ENCODE measurements around the gene SENP1. TPM values are rescaled to one million over a fixed set of nuclear protein-coding genes. Genes with fewer than 3 reads are reported as not detected.

SENP1 gene
- total RNA-seq, 1 experiment from 2014 or later, result 41.6 TPM

DNA sequence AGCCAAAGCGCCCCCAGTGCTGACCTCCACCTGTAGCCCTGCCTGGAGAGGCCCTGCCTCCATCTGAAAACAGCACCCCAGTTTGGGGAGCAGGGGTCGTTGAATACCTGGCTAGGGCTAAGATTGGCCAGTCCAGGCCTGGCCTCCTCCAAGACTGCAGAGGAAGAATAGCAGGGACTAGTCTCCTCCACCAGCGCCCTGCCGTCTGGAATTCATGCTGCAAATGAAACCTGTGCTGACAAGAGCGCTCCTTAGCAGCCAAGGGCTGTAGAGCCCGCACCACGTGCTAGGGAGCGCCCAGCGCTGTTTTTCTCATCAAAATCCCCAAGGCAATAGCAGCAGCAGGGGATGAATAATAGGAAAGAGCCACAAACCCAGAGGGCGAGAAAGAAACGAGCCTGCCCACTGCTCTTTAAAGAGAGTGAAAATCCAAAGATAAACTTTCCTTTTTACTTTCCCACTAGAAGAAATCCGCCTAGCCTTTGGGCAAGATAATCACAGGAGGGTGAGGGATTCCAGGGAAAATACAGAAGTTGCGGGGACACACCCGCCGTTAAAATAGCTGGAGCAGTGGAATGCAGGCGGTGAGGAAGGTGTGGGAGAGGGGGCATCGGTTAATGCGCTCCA is 104.9 kb downstream of the SENP1 start:
- BruUV-seq (replicated peaks), result no TSS peak
- peaks cover 56% of the 10 kb centered on the region for H3K27me3 ChIP-seq (replicated peaks; ENCODE audit: insufficient read depth, low read depth, low read length, poor library complexity)
- intact Hi-C loops (cut with micrococcal nuclease; ENCODE audit: unreplicated experiment), result loop anchor here (10.0 kb wide), 1 partner anchor 184 kb away; the partner anchor contains the start of gene CCDC184
- no peaks in the 10 kb centered on the region for H3K36me3 ChIP-seq (ENCODE audit: insufficient read depth, low read length, poor library complexity, severe bottlenecking)
- peak; percentile 76 for DNase-seq (ENCODE audit: low spot score)
- TF ChIP-seq EZH2 (IDR thresholded peaks at IDR 0.05; ENCODE audit: borderline replicate concordance, low read depth, low read length, poor library complexity, severe bottlenecking), result no peak
- no peak for TF ChIP-seq CTCF (conservative IDR thresholded peaks at IDR 0.05; ENCODE audit: low read depth, low read length)
- POLR2A ChIA-PET (ENCODE audit: low non-redundant PET), result no interaction called here
- peak overlapping the region; percentile 46 for H3K4me3 ChIP-seq (ENCODE audit: low read depth, low read length, poor library complexity, severe bottlenecking)
- no peak overlapping the region for H3K27ac ChIP-seq (ENCODE audit: low read depth, low read length, poor library complexity, severe bottlenecking)
- CTCF ChIA-PET, result interaction anchor here (1.3 to 1.5 kb wide), 2 partner anchors 37 to 617 kb away, joined by 3 to 4 read pairs; partner anchors contain the start of gene TMEM106C
- H3K4me1 ChIP-seq (ENCODE audit: insufficient read depth, low read length, poor library complexity, severe bottlenecking), result peaks cover 26% of the 10 kb centered on the region
- no peaks in the 10 kb centered on the region for H3K9me3 ChIP-seq (ENCODE audit: low read depth, low read length, poor library complexity, severe bottlenecking)

DNA sequence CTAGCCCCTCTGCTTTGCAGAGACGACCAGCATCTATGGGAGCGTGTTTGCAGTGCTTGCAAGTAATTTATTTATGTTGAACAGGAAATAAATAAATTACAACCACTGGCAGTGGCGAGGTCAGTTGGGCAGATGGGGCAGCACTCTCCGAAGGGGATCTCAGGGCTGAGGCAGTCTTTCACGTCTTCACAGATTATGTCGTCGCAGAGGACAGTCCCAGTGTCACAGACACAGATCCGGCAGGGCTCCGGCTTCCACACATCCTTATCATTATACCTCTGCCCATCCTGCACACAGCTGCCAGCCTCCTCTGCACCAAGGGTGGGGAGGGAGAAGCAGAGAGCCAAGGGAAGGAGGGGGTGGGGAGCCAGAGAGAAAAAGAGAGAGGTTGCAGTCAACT is 106.1 kb downstream of the SENP1 start:
- Histone ChIP-seq H3K36me3 (ENCODE audit: insufficient read depth, low read length, poor library complexity, severe bottlenecking) (no peaks in the 10 kb centered on the region), H3K27ac (ENCODE audit: low read depth, low read length, poor library complexity, severe bottlenecking) (no peak overlapping the region), H3K9me3 (ENCODE audit: low read depth, low read length, poor library complexity, severe bottlenecking) (no peaks in the 10 kb centered on the region), H3K27me3 (replicated peaks; ENCODE audit: insufficient read depth, low read depth, low read length, poor library complexity) (peaks cover 44% of the 10 kb centered on the region), H3K4me3 (ENCODE audit: low read depth, low read length, poor library complexity, severe bottlenecking) (no peak overlapping the region), H3K4me1 (ENCODE audit: insufficient read depth, low read length, poor library complexity, severe bottlenecking) (peaks cover 26% of the 10 kb centered on the region)
- TF ChIP-seq EZH2 (IDR thresholded peaks at IDR 0.05; ENCODE audit: borderline replicate concordance, low read depth, low read length, poor library complexity, severe bottlenecking) (no peak), CTCF (conservative IDR thresholded peaks at IDR 0.05; ENCODE audit: low read depth, low read length) (no peak)
- intact Hi-C loops (cut with micrococcal nuclease; ENCODE audit: unreplicated experiment), result loop anchor here (10.0 kb wide), 1 partner anchor 185 kb away; the partner anchor contains the start of gene CCDC184
- BruUV-seq (replicated peaks), result no TSS peak
- CTCF ChIA-PET, result no interaction called here
- no peak for DNase-seq (ENCODE audit: low spot score)
- POLR2A ChIA-PET (ENCODE audit: low non-redundant PET), result no interaction called here

DNA sequence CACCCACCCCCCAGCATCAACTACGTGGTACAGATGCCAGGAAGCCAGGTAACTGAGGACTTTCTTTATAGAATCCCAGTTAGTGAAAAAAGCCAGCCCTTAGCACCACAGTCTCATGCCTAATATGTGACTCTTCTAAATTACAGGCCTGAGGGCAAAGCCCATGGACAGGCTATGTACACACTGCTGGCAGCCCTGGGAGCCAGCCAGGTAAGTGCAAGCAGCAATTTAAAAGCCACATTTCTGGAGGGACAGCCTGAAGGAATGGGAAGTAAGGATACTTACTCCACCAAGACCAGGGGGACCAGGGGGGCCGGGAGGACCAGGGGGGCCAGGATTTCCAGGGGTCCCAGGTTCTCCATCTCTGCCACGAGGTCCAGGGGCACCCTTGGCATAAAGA is 108.6 kb downstream of the SENP1 start:
- ChIA-PET CTCF (no interaction called here), POLR2A (ENCODE audit: low non-redundant PET) (no interaction called here)
- H3K27me3 ChIP-seq (replicated peaks; ENCODE audit: insufficient read depth, low read depth, low read length, poor library complexity), result peaks cover 19% of the 10 kb centered on the region
- TF ChIP-seq CTCF (conservative IDR thresholded peaks at IDR 0.05; ENCODE audit: low read depth, low read length) (no peak), EZH2 (IDR thresholded peaks at IDR 0.05; ENCODE audit: borderline replicate concordance, low read depth, low read length, poor library complexity, severe bottlenecking) (no peak)
- H3K27ac ChIP-seq (ENCODE audit: low read depth, low read length, poor library complexity, severe bottlenecking), result no peak overlapping the region
- no peak for DNase-seq (ENCODE audit: low spot score)
- no peaks in the 10 kb centered on the region for H3K9me3 ChIP-seq (ENCODE audit: low read depth, low read length, poor library complexity, severe bottlenecking)
- BruUV-seq (replicated peaks), result no TSS peak
- H3K4me1 ChIP-seq (ENCODE audit: insufficient read depth, low read length, poor library complexity, severe bottlenecking), result peaks cover 4% of the 10 kb centered on the region
- H3K4me3 ChIP-seq (ENCODE audit: low read depth, low read length, poor library complexity, severe bottlenecking), result no peak overlapping the region
- intact Hi-C loops (cut with micrococcal nuclease; ENCODE audit: unreplicated experiment), result no loop called here
- no peaks in the 10 kb centered on the region for H3K36me3 ChIP-seq (ENCODE audit: insufficient read depth, low read length, poor library complexity, severe bottlenecking)
